Endothelial cell of umbilical vein (primary cell): ENCODE results near the gene GPATCH2L.

ENCODE experiments used
- CTCF ChIP-seq, 2 donors: IDR thresholded peaks; 1 replicate in 1 of 2; 2 replicates in 1 of 2; pipeline ENCODE4 v1.5.1; 2011; ENCODE audit warnings: low read length in 2 of 2, mild to moderate bottlenecking in 2 of 2, moderate library complexity in 2 of 2, control low read depth in 1 of 2, inconsistent platforms in 1 of 2, low read depth in 1 of 2; ENCODE audit not compliant: insufficient read depth in 1 of 2; ENCODE audit errors: extremely low read depth in 1 of 2
- EZH2 ChIP-seq: IDR thresholded peaks from 2 replicates; pipeline ENCODE4 v1.6.1; 2012; ENCODE audit warnings: borderline replicate concordance, low read depth, mild to moderate bottlenecking, moderate library complexity, low read length, inconsistent platforms; ENCODE audit not compliant: severe bottlenecking
- JUN ChIP-seq: IDR thresholded peaks from 2 replicates; pipeline ENCODE4 v1.6.1; 2011; ENCODE audit warnings: borderline replicate concordance, low read depth; ENCODE audit not compliant: insufficient read length, insufficient read depth
- MAX ChIP-seq: IDR thresholded peaks from 2 replicates; pipeline ENCODE4 v1.6.1; 2011; ENCODE audit not compliant: insufficient read depth, insufficient read length
- POLR2A ChIP-seq: IDR thresholded peaks from 2 replicates; pipeline ENCODE4 v1.6.1; 2012; ENCODE audit warnings: low read depth, mild to moderate bottlenecking, control low read depth, low read length
- POLR2AphosphoS5 ChIP-seq: IDR thresholded peaks from 2 replicates; pipeline ENCODE4 v1.6.1; 2012; ENCODE audit warnings: low read depth, mild to moderate bottlenecking, control low read depth, low read length, moderate library complexity; ENCODE audit not compliant: insufficient read depth

GRCh38 chr14:76153919-76154318, 2.2 kb downstream of the GPATCH2L start:
- no peak for TF ChIP-seq MAX
- no peak for TF ChIP-seq POLR2A
- no peak for TF ChIP-seq EZH2
- TF ChIP-seq CTCF (IDR thresholded peaks at IDR 0.05; ENCODE audit: extremely low read depth in 1 of 2, insufficient read depth in 1 of 2, low read depth in 1 of 2, low read length in 2 of 2): no peak
- no peak for TF ChIP-seq JUN
- TF ChIP-seq POLR2AphosphoS5: no peak
